Mesenteric fat pad (tissue), 1 donor: ENCODE results near the gene ZGPAT. TPM values are rescaled to one million over a fixed set of nuclear protein-coding genes. Genes with fewer than 3 reads are reported as not detected.
A peak's percentile ranks its signal among the peaks of the same experiment; 100 is the strongest.
"Not testable (repeated sequence)": the region's sequence is repeated elsewhere in the genome, so short reads cannot be mapped to it uniquely, and the experiment has no call there.

ENCODE experiments used
- DNase-seq: peaks from one replicate; pipeline ENCODE4 v3.0.0-alpha.2; 2020; ENCODE audit warnings: low spot score
- long read RNA-seq: library from polyadenylated mRNA; unstranded; transcript quantifications from one replicate; pipeline ENCODE4 v2.0.0, GENCODE V29; 2020
- total RNA-seq: library from RNA; stranded (reverse); fragmentation: NEBNext Ultra II Directional; extraction: Animal tissue kit (Norgen Biotek cat#: 25700); gene quantifications from one replicate; pipeline ENCODE4 v1.2.1, GENCODE V29; 2021
- donor health status: DM: yes; HTN: yes; CAD: no.

ZGPAT gene
- total RNA-seq = 26.7 TPM
- long read RNA-seq, transcript ZGPAT-206 (7 exons, 1,881 nt) = minor isoform, 9 of 160 reads
- long read RNA-seq, transcript ZGPAT-209 (6 exons, 2,831 nt) = minor isoform, 5 of 160 reads
- long read RNA-seq, transcript ZGPAT-204 (7 exons, 1,890 nt) = minor isoform, 18 of 160 reads
- long read RNA-seq, transcript ZGPAT-202 (7 exons, 1,871 nt) = major isoform, 83 of 160 reads
- long read RNA-seq, partial matches to known transcripts = 2 of 160 reads
- long read RNA-seq, other reads (novel, unspliced or antisense) = 42 of 160 reads

- DNase-seq = peak; percentile 98
These were observed at the start of gene ZGPAT, which contains the start of gene ARFRP1 for GRCh38 chr20:63707558-63708300. TSS of gene ZGPAT (plus strand) at chr20:63708039. CDS start at chr20:63708581, 542 bp downstream. TSS of gene ARFRP1 (minus strand) at chr20:63707976. CDS start at chr20:63707091, 885 bp downstream.

- DNase-seq = no peak
These were observed 49.1 kb upstream of the ZGPAT start for GRCh38 chr20:63658749-63659187.

- no peak for DNase-seq
These were observed 48.5 kb upstream of the ZGPAT start for GRCh38 chr20:63659370-63659769.

GRCh38 chr20:63660174-63660573 lies 47.7 kb upstream of the ZGPAT start:
- DNase-seq = not testable (repeated sequence)

GRCh38 chr20:63660622-63661021 lies 47.2 kb upstream of the ZGPAT start:
- no peak for DNase-seq

GRCh38 chr20:63661108-63661507 lies 46.7 kb upstream of the ZGPAT start:
- DNase-seq = no peak

- no peak for DNase-seq
These were observed 45.7 kb upstream of the ZGPAT start for GRCh38 chr20:63661959-63662812.

GRCh38 chr20:63662813-63663189 lies 45.0 kb upstream of the ZGPAT start:
- no peak for DNase-seq

GRCh38 chr20:63663332-63664066 lies 44.3 kb upstream of the ZGPAT start:
- DNase-seq = no peak

GRCh38 chr20:63664143-63664851 lies 43.5 kb upstream of the ZGPAT start:
- DNase-seq = no peak

GRCh38 chr20:63664861-63665594 lies 42.8 kb upstream of the ZGPAT start:
- DNase-seq = no peak

GRCh38 chr20:63665708-63666107 lies 42.1 kb upstream of the ZGPAT start:
- DNase-seq = no peak

- no peak for DNase-seq
These were observed 40.0 kb upstream of the ZGPAT start for GRCh38 chr20:63667858-63668257.

- no peak for DNase-seq
These were observed 39.5 kb upstream of the ZGPAT start for GRCh38 chr20:63668351-63668750.

GRCh38 chr20:63671695-63672094 lies 36.1 kb upstream of the ZGPAT start:
- DNase-seq = not testable (repeated sequence)

GRCh38 chr20:63672666-63673065 lies 35.2 kb upstream of the ZGPAT start:
- no peak for DNase-seq

GRCh38 chr20:63673951-63674350 lies 33.9 kb upstream of the ZGPAT start:
- no peak for DNase-seq

- no peak for DNase-seq
These were observed 32.0 kb upstream of the ZGPAT start for GRCh38 chr20:63675681-63676368.

- no peak for DNase-seq
These were observed 29.8 kb upstream of the ZGPAT start for GRCh38 chr20:63678071-63678470.
